ENCODE measurements around the gene NRM.

DNA sequence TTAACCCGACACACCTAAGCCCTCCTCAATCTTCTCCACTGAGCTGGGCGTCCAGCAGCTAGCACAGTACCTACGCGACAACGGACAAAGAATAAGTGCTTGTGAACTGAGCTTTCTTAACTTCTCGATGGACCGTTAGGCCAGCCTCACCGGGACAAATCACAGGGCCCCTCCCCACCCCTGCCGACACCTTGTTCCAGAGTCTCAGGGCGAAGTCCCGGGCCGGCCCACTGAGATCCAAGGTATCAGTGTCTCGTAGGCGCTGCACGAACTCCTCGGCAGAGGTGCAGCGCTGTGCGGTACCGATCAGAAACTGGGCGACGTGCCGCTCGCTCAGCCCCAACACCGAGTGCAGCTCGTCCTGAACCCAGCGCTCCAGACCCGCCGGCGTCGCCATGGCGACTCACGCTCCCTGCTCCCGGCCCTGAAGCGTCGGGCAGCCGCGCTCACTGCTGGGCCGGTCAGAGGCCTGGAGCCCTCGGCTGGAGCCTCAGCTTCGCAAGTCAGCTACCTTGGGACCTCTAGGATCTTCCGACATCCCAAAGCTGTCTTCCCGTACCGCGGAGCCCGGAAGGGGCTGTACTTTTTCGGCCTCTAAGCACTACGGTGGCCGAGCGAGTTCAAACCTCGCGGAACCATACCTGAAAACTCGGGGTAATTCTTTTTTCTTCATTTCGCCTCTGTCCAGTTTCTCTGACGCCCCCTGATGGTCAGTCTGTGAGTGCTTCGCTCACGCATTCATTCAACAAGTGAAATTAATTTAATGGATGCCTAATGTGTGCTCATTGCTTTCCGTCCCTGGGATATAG, 18.1 kb downstream of the NRM start, which contains the start of gene DHX16:
- TF ChIP-seq CTCF (IDR thresholded peaks at IDR 0.05; ENCODE audit: insufficient read depth, low read length, poor library complexity, severe bottlenecking) (peak; percentile 99), EZH2phosphoT487 (conservative IDR thresholded peaks at IDR 0.05; ENCODE audit: low read length) (no peak)

Measured in SU-DHL-6 (cell line).